ENCODE results near the gene CALHM1. TPM values are rescaled to one million over a fixed set of nuclear protein-coding genes. Genes with fewer than 3 reads are reported as not detected.

The CALHM1 gene
- total and polyA plus RNA-seq, 2 of the 13 experiments (the other 11 are each of a cell fraction or from before 2014, with no cell fraction given), result 0.04 TPM; not detected in 1

DNA sequence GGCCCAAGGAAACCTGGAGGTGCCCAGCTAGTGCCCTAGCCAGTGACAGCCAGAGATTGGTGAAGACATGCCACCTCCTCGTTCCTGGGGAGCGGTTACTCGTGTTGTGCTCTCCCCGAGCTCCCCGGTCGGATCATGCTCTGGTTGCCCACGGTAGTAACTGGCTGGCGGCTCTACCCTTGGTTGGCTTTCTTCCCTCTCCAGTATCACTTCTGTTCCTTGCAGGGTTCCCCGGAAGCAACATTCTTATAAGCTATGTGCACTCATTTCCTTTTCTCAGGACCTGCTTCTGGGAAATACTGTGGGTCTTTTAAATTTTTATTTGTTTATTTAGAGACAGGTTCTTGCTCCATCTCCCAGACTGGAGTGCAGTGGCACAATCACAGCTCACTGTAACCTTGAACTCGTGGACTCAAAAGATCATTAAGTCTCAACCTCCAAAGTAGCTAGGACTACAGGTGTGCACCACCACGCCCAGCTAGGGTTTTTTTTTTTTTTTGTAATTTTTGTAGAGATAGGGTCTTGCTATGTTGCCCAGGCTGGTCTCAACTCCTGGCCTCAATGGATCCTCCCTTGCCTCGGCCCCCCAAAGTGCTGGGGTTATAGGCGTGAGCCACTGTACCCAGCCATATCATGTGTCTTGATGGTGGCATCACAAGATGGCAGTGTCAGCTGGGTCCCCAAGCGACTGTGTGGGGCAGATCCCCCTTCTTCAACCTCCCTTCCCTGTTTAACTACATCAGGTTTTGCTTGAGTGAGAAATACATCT lies 6.9 kb upstream of the CALHM1 start:
- H3K9ac ChIP-seq (ENCODE audit: insufficient read depth, low read depth, low read length), result no peak overlapping the region
- no peak for DNase-seq (ENCODE audit: low spot score)
- no peak for ATAC-seq
- H3K4me2 ChIP-seq (ENCODE audit: low read depth, low read length), result no peak overlapping the region
- H3K4me3 ChIP-seq (replicated peaks in 1 of 3; ENCODE audit: insufficient read depth in 1 of 3, low read depth in 2 of 3, low read length in 3 of 3), result no peak overlapping the region
- H3K79me2 ChIP-seq (ENCODE audit: insufficient read depth, low read length), result no peaks in the 10 kb centered on the region
- no peaks in the 10 kb centered on the region for H4K20me1 ChIP-seq (ENCODE audit: insufficient read depth, low read length)
- in situ Hi-C loops (cut with HindIII; ENCODE audit: extremely low pct_ligation_motif_present, low pct_unique_long_range_greater_than_20kb), result no loop called here
- ChIA-PET POLR2A (no interaction called here), CTCF (ENCODE audit: low intra/inter-chr PET ratio, low total read pairs) (no interaction called here)
- peaks cover 0 to 26% of the 10 kb centered on the region in 2 experiments; a peak in 2 of 5 replicates for H3K27me3 ChIP-seq (ENCODE audit: control insufficient read depth in 1 of 2, insufficient read depth in 2 of 2, low read length in 2 of 2)
- 0 out of 2 replicates have a peak, but pooled peaks cover 1% of the 10 kb centered on the region for H3K4me1 ChIP-seq (ENCODE audit: insufficient read depth, low read length)
- intact Hi-C loops (cut with micrococcal nuclease; ENCODE audit: unreplicated experiment), result no loop called here
- no peak overlapping the region for H3K27ac ChIP-seq (ENCODE audit: extremely low read length, insufficient read depth, low read length)
- no TSS peak for BruUV-seq (replicated peaks)
- 42% methylated on average over 14 of the region's 14 CpGs for WGBS (ENCODE audit: low lambda C conversion rate)
- no peaks in the 10 kb centered on the region for H3K36me3 ChIP-seq (replicated peaks in 1 of 2; ENCODE audit: control insufficient read depth in 1 of 2, insufficient read depth in 2 of 2, low read length in 2 of 2)
- no peak overlapping the region for H2AFZ ChIP-seq (ENCODE audit: low read length)
- no peak for FAIRE-seq
- H3K9me3 ChIP-seq (ENCODE audit: low read length), result no peaks in the 10 kb centered on the region
- TF ChIP-seq CREB1 (IDR thresholded peaks at IDR 0.05), result no peak
- no peak for TF ChIP-seq CREB1 (CRISPR knock-in tag; IDR thresholded peaks at IDR 0.05)
- no peak for TF ChIP-seq SNAI1 (CRISPR knock-in tag; IDR thresholded peaks at IDR 0.05; ENCODE audit: borderline replicate concordance)
- TF ChIP-seq ZNF121 (CRISPR knock-in tag; IDR thresholded peaks at IDR 0.05), result 0 out of 2 replicates have a peak, but pooled peaks have one; percentile 47

DNA sequence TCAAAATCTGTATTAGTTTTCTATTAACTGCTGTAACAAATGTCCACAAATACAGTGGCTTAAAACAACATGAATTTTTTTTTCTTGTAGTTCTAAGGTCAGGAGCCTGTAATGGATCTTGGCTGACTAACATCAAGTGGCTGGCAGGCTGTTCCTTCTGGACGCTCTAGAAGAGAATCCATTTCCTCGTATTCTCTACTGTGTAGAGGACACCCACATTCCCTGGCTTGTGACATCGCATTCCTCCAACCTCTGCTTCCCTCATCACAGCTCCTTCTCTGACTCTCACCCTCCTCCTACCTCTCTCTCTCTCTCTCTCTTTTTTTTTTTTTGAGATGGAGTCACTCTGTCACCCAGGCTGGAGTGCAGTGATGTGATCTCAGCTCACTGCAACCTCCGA lies 4.8 kb upstream of the CALHM1 start:
- 57% methylated on average over 4 of the region's 4 CpGs for WGBS (ENCODE audit: low lambda C conversion rate)
- ChIA-PET CTCF (ENCODE audit: low intra/inter-chr PET ratio, low total read pairs) (no interaction called here), POLR2A (no interaction called here)
- no peak overlapping the region for H3K4me3 ChIP-seq (replicated peaks in 1 of 3; ENCODE audit: insufficient read depth in 1 of 3, low read depth in 2 of 3, low read length in 3 of 3)
- FAIRE-seq (no peak), DNase-seq (ENCODE audit: low spot score) (no peak), ATAC-seq (no peak)
- in situ Hi-C loops (cut with HindIII; ENCODE audit: extremely low pct_ligation_motif_present, low pct_unique_long_range_greater_than_20kb) (no loop called here), intact Hi-C loops (cut with micrococcal nuclease; ENCODE audit: unreplicated experiment) (no loop called here)
- no peaks in the 10 kb centered on the region for H3K79me2 ChIP-seq (ENCODE audit: insufficient read depth, low read length)
- no peaks in the 10 kb centered on the region for H3K36me3 ChIP-seq (replicated peaks in 1 of 2; ENCODE audit: control insufficient read depth in 1 of 2, insufficient read depth in 2 of 2, low read length in 2 of 2)
- no TSS peak for BruUV-seq (replicated peaks)
- H3K4me2 ChIP-seq (ENCODE audit: low read depth, low read length), result no peak overlapping the region
- peaks cover 1 to 22% of the 10 kb centered on the region in 2 experiments; a peak in 3 of 5 replicates for H3K27me3 ChIP-seq (ENCODE audit: control insufficient read depth in 1 of 2, insufficient read depth in 2 of 2, low read length in 2 of 2)
- H3K4me1 ChIP-seq (ENCODE audit: insufficient read depth, low read length), result no peaks in the 10 kb centered on the region
- no peak overlapping the region for H3K27ac ChIP-seq (ENCODE audit: extremely low read length, insufficient read depth, low read length)
- H3K9me3 ChIP-seq (ENCODE audit: low read length), result no peaks in the 10 kb centered on the region
- no peak overlapping the region for H3K9ac ChIP-seq (ENCODE audit: insufficient read depth, low read depth, low read length)
- no peak overlapping the region for H2AFZ ChIP-seq (ENCODE audit: low read length)
- no peaks in the 10 kb centered on the region for H4K20me1 ChIP-seq (ENCODE audit: insufficient read depth, low read length)
- TF ChIP-seq SOX6 (IDR thresholded peaks at IDR 0.05) (no peak), SOX6 (CRISPR knock-in tag; IDR thresholded peaks at IDR 0.05) (no peak), KLF16 (CRISPR knock-in tag; IDR thresholded peaks at IDR 0.05) (no peak), SIN3A (IDR thresholded peaks at IDR 0.05; ENCODE audit: borderline replicate concordance, low read depth, low read length) (no peak), ZNF337 (CRISPR knock-in tag; IDR thresholded peaks at IDR 0.05; ENCODE audit: borderline replicate concordance, low read depth) (no peak), ZNF670 (CRISPR knock-in tag; IDR thresholded peaks at IDR 0.05; ENCODE audit: borderline replicate concordance) (no peak), E2F2 (CRISPR knock-in tag; IDR thresholded peaks at IDR 0.05; ENCODE audit: borderline replicate concordance) (no peak), ZNF780A (CRISPR knock-in tag; IDR thresholded peaks at IDR 0.05) (no peak), ZNF101 (CRISPR knock-in tag; IDR thresholded peaks at IDR 0.05; ENCODE audit: borderline replicate concordance, low read depth) (no peak), DNMT1 (CRISPR knock-in tag; IDR thresholded peaks at IDR 0.05) (no peak), NKX3-1 (CRISPR knock-in tag; IDR thresholded peaks at IDR 0.05) (no peak), YY1 (IDR thresholded peaks at IDR 0.05; ENCODE audit: insufficient read depth, insufficient replicate concordance, low read depth, low read length) (no peak), ZNF777 (CRISPR knock-in tag; IDR thresholded peaks at IDR 0.05) (no peak), CREBL2 (CRISPR knock-in tag; IDR thresholded peaks at IDR 0.05; ENCODE audit: borderline replicate concordance) (no peak), TCF7 (IDR thresholded peaks at IDR 0.05; ENCODE audit: low read depth) (no peak)

All from HepG2 (cell line).